Coronary artery (tissue), 2 donors: Measurements from ENCODE around the gene PRDX4.

Experiments used
- DNase-seq: peaks from one replicate; pipeline ENCODE4 v3.0.0-alpha.2; 2017; ENCODE audit warnings: low spot score
- H3K27ac ChIP-seq, 2 donors: fragments of 200-600 bp; sonication (generic); one replicate each; pipeline ENCODE4 v1.5.1; 2016 to 2019
- H3K4me3 ChIP-seq: fragments of 200-600 bp; sonication (generic); 2 replicates; pipeline ENCODE4 v1.5.1; 2016; ENCODE audit warnings: mild to moderate bottlenecking, moderate library complexity
- TF ChIP-seq, protein P1 (sequence below): fragments of 200-600 bp; sonication (generic); IDR thresholded peaks from one replicate; pipeline ENCODE4 v1.5.1; 2019; ENCODE audit warnings: antibody characterized with exemption

The PRDX4 gene

GRCh38 chrX:23660766-23661132, 6.5 kb upstream of the PRDX4 start:
- no peak overlapping the region for H3K4me3 ChIP-seq
- TF ChIP-seq, protein P1, sequence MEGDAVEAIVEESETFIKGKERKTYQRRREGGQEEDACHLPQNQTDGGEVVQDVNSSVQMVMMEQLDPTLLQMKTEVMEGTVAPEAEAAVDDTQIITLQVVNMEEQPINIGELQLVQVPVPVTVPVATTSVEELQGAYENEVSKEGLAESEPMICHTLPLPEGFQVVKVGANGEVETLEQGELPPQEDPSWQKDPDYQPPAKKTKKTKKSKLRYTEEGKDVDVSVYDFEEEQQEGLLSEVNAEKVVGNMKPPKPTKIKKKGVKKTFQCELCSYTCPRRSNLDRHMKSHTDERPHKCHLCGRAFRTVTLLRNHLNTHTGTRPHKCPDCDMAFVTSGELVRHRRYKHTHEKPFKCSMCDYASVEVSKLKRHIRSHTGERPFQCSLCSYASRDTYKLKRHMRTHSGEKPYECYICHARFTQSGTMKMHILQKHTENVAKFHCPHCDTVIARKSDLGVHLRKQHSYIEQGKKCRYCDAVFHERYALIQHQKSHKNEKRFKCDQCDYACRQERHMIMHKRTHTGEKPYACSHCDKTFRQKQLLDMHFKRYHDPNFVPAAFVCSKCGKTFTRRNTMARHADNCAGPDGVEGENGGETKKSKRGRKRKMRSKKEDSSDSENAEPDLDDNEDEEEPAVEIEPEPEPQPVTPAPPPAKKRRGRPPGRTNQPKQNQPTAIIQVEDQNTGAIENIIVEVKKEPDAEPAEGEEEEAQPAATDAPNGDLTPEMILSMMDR: no peak
- no peak for DNase-seq
- no peak overlapping the region for H3K27ac ChIP-seq

DNA sequence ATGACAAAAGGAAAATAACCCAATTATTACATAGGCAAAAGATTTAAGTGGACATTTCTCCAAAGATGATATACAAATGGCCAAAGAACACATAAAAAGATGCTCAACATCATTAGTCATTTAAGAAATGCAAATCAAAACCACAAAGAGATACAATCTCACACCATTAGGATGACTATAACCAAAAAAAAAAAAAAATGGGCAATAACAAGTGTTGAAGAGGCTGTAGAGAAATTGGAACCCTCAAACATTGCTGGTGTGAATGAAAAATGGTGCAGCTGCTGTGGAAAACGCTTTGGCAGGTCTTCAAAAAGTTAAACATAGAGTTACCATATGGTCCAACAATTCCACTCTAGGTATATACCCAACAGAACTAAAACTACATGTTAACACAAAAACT, 5.6 kb upstream of the PRDX4 start:
- no peak overlapping the region for H3K27ac ChIP-seq
- H3K4me3 ChIP-seq: no peak overlapping the region
- no peak for DNase-seq
- TF ChIP-seq, protein P1: no peak

- Histone ChIP-seq H3K4me3 (no peak overlapping the region), H3K27ac (no peak overlapping the region)
- no peak for DNase-seq
- TF ChIP-seq, protein P1: no peak
These were observed 5.1 kb upstream of the PRDX4 start for GRCh38 chrX:23662187-23662586.

DNA sequence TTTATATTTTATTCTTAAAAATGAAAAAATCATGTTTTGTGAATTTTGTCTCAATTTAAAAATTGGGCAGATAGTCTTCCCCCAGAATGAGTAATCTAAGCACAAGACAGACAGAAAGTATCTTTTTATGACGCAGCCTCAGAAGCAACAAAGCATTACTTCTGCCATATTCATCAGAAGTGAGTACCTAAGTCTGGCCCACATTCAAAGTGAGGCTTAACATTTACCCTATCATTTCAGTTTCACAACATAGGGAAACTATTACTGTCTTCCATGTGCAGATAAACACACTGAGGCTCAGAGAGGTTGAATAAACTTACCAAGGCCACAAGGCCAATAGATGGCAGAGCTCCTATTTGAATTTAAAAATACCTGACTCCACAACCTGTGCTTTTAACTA, 4.4 kb upstream of the PRDX4 start:
- DNase-seq: no peak
- no peak overlapping the region for H3K27ac ChIP-seq
- H3K4me3 ChIP-seq: no peak overlapping the region
- TF ChIP-seq, protein P1: no peak

- no peak for DNase-seq
- H3K4me3 ChIP-seq: no peak overlapping the region
- TF ChIP-seq, protein P1: no peak
- no peak overlapping the region for H3K27ac ChIP-seq
These were observed 2.8 kb upstream of the PRDX4 start for GRCh38 chrX:23664496-23664895.

DNA sequence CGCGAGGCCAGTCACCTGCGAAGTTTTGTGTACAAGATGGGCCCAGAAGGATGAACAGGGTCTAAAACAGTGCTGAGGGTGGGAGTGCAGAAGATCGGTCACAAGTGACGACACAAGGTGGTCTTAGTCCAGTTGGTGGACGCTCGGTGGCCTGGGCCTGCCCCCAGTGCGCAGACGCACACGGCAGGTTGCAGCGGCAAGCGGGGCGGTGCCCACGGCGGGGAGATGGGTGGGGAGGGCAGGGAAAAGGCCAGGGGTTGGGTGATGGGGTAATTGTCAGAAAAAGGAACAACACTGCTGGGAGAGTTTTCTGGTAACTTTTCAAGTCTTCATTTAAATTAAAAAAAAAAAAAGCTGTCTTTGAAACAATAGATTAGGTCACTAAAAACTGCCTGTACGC, 1.0 kb upstream of the PRDX4 start:
- Histone ChIP-seq H3K4me3 (no peak overlapping the region), H3K27ac (no peak overlapping the region)
- no peak for DNase-seq
- TF ChIP-seq, protein P1: no peak

- Histone ChIP-seq H3K27ac (no peak overlapping the region), H3K4me3 (peak overlapping the region; percentile 85)
- DNase-seq: no peak
- TF ChIP-seq, protein P1: no peak
These were observed 1.0 kb downstream of the PRDX4 start for GRCh38 chrX:23668335-23668734.
